SKM-1 (cell line): ENCODE data around the gene B3GALT6.

Source experiments
- DNase-seq: peaks from one replicate; lab custom pipeline; 2025; ENCODE audit not compliant: unreplicated experiment; lab: John Stamatoyannopoulos, UW

Gene B3GALT6

DNA sequence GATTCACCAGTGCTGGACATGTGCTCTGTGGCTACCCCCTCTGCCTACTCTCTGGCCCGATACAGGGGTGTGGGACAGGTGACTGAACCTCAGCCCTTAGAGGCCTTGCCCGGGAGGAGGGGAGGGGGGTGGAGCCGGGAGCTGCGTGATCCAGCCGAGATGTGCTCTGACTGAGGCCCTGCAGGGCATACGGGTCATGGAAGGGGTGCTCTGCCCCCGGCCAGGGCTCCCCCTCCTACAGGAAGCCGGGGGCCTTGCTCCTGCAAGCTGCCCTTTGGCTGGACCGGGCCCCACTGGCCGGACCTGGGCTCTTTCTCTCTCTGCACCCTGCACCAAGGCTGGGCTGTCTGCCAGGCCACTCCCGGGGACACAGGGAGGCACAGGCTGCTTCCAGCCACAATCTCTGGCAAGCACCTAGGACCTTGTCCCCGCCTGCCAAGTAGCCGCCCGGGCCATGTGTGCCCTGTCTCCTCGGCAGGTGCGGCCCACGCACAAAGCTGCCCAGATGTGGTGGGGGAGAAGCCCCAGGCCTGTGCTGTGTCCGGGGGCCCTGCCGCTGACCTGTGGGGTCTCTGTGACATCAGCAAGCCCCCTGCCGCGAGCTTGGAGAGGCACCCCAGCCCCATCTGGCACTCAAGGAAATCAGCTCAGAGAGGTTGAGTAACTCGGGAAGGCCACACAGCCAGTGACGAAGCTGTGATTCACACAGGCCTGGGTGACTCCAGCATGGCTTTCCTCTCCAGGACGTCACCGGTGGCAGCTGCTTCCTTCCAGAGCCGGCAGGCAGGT, 49.7 kb downstream of the B3GALT6 start:
- no peak for DNase-seq

DNA sequence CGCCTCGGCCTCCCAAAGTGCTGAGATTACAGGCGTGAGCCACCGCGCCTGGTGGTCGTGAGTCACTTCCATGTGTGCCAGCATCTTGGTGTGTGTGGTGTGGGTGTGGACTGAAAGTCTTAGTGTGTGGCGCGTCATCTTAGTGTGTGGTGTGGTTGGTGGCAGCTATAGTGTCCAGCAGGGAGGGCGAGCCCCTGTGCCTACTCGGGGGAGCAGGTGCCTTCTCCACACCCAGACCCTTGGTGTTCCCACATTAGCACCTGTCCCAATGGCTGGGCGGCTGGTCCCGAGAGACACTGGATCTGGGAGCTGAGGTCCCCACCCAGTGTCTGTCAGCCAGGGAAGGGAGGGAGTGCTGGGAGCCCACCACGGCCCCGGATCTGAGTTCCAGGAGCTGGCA, 51.0 kb downstream of the B3GALT6 start:
- DNase-seq = no peak

DNA sequence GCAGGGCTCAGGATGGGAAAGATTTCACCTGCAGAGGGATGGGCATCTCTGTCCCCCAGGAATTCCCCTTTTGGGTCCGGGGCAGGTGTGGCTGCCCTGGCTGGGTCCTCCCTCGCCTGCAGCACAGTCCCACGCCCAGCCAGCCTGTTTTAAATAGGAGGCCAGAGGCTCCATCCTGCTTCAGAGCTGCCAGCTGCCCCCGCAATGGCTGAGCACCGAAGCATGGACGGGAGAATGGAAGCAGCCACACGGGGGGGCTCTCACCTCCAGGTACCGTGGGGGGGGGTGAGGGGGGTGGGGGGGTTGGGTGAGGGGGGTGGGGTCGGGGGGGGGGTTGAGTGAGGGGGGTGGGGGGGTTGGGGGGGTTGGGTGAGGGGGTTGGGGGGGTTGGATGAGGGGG, 51.8 kb downstream of the B3GALT6 start:
- DNase-seq = no peak
